Effector CD8-positive, alpha-beta T cell (primary cell): Measurements from ENCODE around the gene RESP18.
A peak's percentile ranks its signal among the peaks of the same experiment; 100 is the strongest.
"Not testable (repeated sequence)": the region's sequence is repeated elsewhere in the genome, so short reads cannot be mapped to it uniquely, and the experiment has no call there.

Source experiments
- DNase-seq: peaks from one replicate; lab custom pipeline; 2025; lab: John Stamatoyannopoulos, UW

Gene RESP18

GRCh38 chr2:219291910-219292490, 40.5 kb downstream of the RESP18 start:
- DNase-seq = no peak

- DNase-seq = no peak
Observed at GRCh38 chr2:219291394-219291793, 41.1 kb downstream of the RESP18 start.

- no peak for DNase-seq
Observed at GRCh38 chr2:219290381-219291171, 42.0 kb downstream of the RESP18 start.

- DNase-seq = no peak
Observed at GRCh38 chr2:219289537-219290361, 42.8 kb downstream of the RESP18 start.

GRCh38 chr2:219289195-219289536, 43.4 kb downstream of the RESP18 start:
- no peak for DNase-seq

GRCh38 chr2:219287580-219288265, 44.8 kb downstream of the RESP18 start:
- DNase-seq = no peak

GRCh38 chr2:219287116-219287440, 45.5 kb downstream of the RESP18 start:
- DNase-seq = not testable (repeated sequence)

- no peak for DNase-seq
Observed at GRCh38 chr2:219286436-219287115, 46.0 kb downstream of the RESP18 start.

GRCh38 chr2:219285894-219286425, 46.6 kb downstream of the RESP18 start:
- DNase-seq = no peak

GRCh38 chr2:219285373-219285735, 47.2 kb downstream of the RESP18 start:
- no peak for DNase-seq

- DNase-seq = no peak
Observed at GRCh38 chr2:219284501-219285372, 47.8 kb downstream of the RESP18 start.

GRCh38 chr2:219282943-219283581, 49.5 kb downstream of the RESP18 start:
- no peak for DNase-seq

- no peak for DNase-seq
Observed at GRCh38 chr2:219282375-219282774, 50.2 kb downstream of the RESP18 start.

- no peak for DNase-seq
Observed at GRCh38 chr2:219281588-219281987, 51.0 kb downstream of the RESP18 start.

GRCh38 chr2:219280651-219281050, 51.9 kb downstream of the RESP18 start:
- DNase-seq = no peak

- DNase-seq = no peak
Observed at GRCh38 chr2:219279916-219280516, 52.5 kb downstream of the RESP18 start.

GRCh38 chr2:219279151-219279915, 53.2 kb downstream of the RESP18 start, which contains the start of gene DNAJB2:
Gene DNAJB2 (plus strand): TSS chr2:219279366. CDS start chr2:219279834, 468 bp downstream.
- peak; percentile 96 for DNase-seq

- no peak for DNase-seq
Observed at GRCh38 chr2:219278655-219279150, 53.8 kb downstream of the RESP18 start.
